PFSK-1 (cell line): Measurements from ENCODE around the gene CHAD.

Experiments
- FOXP2 ChIP-seq: optimal IDR thresholded peaks from 2 replicates; pipeline ENCODE3; 2011; ENCODE audit warnings: borderline replicate concordance, control low read depth, inconsistent platforms; ENCODE audit not compliant: insufficient read depth; ENCODE audit errors: extremely low read length, extremely low read depth
- POLR2AphosphoS5 ChIP-seq: IDR thresholded peaks from 2 replicates; pipeline ENCODE4 v1.6.1; 2012; ENCODE audit warnings: low read depth, mild to moderate bottlenecking, control low read depth, low read length, moderate library complexity
- SIN3A ChIP-seq: IDR thresholded peaks from 2 replicates; pipeline ENCODE4 v1.6.1; 2012; ENCODE audit warnings: mild to moderate bottlenecking, low read length, moderate library complexity, borderline replicate concordance; ENCODE audit not compliant: insufficient read depth
- TAF1 ChIP-seq: IDR thresholded peaks from 2 replicates; pipeline ENCODE4 v1.6.1; 2012; ENCODE audit warnings: low read length, control low read depth, borderline replicate concordance; ENCODE audit not compliant: insufficient read depth
- TF ChIP-seq, protein P1 (sequence below), 2 experiments: IDR thresholded peaks; 2 replicates each; pipeline versions ENCODE4 v1.6.1 to v1.8.0; 2011 to 2012; ENCODE audit warnings: low read depth in 2 of 2, low read length in 2 of 2, control low read depth in 1 of 2, inconsistent platforms in 1 of 2, mild to moderate bottlenecking in 1 of 2, moderate library complexity in 1 of 2; ENCODE audit not compliant: insufficient read depth in 1 of 2

The CHAD gene

DNA sequence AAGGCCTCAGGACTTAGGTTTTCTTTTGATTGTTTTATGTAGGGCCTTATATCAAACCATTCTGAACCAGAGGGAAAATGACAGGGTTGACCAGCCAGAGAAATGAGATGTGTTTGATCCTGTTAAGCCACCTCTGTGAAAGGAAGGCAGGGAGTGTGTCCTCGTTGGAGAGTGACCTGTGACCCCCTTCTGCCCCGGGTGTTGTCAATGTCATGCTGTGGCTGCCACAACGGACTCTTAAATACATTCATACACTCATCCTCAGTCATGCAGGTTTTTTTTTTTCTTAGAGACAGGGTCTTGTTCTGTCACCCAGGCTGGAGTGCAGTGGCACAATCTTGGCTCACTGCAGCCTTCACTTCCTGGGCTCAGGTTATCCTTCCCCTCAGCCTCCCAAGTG lies 45.7 kb upstream of the CHAD start:
- TF ChIP-seq, protein P1, sequence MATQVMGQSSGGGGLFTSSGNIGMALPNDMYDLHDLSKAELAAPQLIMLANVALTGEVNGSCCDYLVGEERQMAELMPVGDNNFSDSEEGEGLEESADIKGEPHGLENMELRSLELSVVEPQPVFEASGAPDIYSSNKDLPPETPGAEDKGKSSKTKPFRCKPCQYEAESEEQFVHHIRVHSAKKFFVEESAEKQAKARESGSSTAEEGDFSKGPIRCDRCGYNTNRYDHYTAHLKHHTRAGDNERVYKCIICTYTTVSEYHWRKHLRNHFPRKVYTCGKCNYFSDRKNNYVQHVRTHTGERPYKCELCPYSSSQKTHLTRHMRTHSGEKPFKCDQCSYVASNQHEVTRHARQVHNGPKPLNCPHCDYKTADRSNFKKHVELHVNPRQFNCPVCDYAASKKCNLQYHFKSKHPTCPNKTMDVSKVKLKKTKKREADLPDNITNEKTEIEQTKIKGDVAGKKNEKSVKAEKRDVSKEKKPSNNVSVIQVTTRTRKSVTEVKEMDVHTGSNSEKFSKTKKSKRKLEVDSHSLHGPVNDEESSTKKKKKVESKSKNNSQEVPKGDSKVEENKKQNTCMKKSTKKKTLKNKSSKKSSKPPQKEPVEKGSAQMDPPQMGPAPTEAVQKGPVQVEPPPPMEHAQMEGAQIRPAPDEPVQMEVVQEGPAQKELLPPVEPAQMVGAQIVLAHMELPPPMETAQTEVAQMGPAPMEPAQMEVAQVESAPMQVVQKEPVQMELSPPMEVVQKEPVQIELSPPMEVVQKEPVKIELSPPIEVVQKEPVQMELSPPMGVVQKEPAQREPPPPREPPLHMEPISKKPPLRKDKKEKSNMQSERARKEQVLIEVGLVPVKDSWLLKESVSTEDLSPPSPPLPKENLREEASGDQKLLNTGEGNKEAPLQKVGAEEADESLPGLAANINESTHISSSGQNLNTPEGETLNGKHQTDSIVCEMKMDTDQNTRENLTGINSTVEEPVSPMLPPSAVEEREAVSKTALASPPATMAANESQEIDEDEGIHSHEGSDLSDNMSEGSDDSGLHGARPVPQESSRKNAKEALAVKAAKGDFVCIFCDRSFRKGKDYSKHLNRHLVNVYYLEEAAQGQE (IDR thresholded peaks at IDR 0.05; ENCODE audit: insufficient read depth in 1 of 2, low read depth in 2 of 2, low read length in 2 of 2), result no peak
- TF ChIP-seq TAF1 (no peak), FOXP2 (no peak), SIN3A (no peak), POLR2AphosphoS5 (no peak)

DNA sequence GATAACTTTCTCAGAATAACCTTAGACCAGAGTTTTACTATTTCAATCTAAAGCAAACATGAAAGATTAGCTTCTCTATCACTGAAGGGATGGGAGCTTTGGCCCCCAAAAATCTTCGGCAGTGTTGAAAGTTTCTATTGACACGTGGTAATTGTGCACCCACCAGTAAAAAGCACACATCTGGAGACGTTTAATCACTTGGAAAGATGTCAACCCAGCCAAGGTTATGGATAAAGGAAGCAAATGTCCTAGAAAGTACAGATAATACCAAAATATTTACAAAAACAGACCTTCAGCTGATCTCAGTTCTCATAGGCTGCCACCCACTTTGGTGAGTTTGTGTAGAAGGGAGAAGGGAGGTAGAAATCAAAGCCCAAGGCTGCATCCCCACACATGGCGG lies 44.8 kb upstream of the CHAD start:
- TF ChIP-seq, protein P1 (IDR thresholded peaks at IDR 0.05; ENCODE audit: insufficient read depth in 1 of 2, low read depth in 2 of 2, low read length in 2 of 2), result no peak
- no peak for TF ChIP-seq FOXP2
- TF ChIP-seq SIN3A, result no peak
- TF ChIP-seq POLR2AphosphoS5, result no peak
- no peak for TF ChIP-seq TAF1

DNA sequence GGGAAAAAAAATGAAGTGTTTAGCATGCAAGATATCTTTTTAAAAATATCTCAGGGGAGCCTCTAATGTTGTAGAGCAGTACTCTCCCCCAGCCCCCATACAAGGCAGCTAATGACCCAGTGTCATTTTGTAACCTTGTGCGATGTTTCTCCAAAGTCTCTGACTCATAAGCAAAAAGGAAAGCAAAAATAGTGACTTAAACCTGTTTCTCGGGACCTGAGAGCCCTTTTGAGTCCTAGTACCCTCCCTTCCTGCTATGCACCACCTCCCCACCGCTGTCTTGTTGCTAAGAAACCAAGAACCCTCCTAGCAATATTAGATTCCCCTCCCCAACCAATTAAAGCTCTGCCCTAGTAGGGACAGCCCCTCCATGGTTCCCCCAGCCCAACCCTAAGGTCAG lies 42.4 kb upstream of the CHAD start:
- TF ChIP-seq SIN3A (no peak), POLR2AphosphoS5 (no peak), TAF1 (no peak), FOXP2 (no peak)
- TF ChIP-seq, protein P1 (IDR thresholded peaks at IDR 0.05; ENCODE audit: insufficient read depth in 1 of 2, low read depth in 2 of 2, low read length in 2 of 2), result no peak

DNA sequence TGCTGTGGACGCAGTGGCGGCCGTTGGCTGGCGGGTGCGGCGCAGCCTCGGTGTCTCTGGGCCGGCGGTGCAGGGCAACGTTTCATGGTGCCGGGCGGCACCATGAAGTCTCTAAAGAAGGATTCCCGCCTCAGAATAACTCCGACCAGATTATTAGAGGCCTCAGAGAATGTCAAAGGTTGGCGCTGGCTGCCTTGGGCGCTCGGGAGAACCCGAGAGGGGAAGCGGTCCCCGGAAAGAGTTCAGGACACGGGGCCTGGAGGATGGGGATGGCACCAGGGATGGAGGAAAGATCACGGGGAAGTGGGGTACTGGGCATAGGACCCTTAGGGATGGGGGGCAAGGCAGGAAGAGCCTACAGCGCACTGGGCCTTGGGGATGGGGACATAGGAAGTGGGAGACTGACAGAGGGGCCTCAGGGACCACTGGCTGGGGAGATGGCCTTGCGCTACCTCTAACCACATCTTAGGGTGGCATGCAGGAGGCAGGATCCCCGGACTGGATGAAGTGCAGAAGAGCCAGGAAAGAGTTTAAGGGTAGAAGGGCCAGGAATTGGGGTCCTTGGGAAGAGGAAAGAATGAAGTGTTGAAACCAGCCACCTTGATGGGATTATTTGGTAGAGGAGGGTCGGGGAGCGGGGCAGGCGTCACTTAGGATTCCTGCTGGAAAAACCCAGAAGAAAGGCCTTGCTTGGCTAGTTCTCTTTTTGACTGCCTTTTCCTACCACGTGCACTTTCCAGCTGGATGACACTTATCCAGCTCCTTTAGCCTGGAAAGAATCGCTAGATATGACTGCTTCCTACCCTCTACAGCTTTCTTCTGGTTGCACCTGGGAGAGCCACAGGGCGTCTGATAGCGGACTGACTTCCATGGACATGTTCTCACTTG lies 40.1 kb upstream of the CHAD start:
- TF ChIP-seq FOXP2 (no peak), POLR2AphosphoS5 (no peak), SIN3A (no peak), TAF1 (no peak)
- TF ChIP-seq, protein P1 (IDR thresholded peaks at IDR 0.05; ENCODE audit: insufficient read depth in 1 of 2, low read depth in 2 of 2, low read length in 2 of 2), result no peak
